ENCODE data around the gene PPM1F. TPM values are rescaled to one million over a fixed set of nuclear protein-coding genes. Genes with fewer than 3 reads are reported as not detected.
A peak's percentile ranks its signal among the peaks of the same experiment; 100 is the strongest.

Gene PPM1F
- total RNA-seq, 2 experiments from 2014 or later, result 18.2 to 18.8 TPM

DNA sequence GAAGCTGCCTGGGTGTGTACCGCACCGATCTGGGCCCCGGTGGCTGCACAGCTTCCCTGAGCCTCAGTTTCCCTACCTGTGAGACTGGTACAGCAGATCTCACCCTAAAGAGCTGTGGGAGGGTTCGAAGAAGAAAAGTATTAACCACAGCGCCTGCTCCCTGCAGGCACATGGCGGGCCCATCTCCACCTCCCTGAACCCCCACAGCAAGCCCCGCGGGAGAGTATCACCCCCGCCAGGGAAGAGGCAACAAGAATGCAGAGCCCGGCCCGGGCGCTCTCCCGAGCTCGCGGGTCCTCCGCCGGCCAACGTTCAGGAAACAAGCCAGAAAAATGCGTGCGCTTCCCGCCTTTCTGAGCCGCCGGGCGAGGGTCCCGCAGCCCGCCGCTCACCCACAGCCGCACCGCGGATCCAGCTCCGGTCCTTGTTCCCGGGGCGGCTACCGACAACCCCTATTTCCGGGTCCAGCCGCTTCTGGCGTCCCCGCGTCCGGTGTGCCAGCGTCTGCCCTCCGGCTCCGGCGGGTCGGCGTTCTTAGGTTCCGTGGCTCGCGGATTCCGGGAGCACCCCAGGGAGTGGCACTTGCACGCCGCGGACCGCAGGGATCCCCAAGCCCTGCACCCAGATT, 29.8 kb upstream of the PPM1F start, which contains the start of gene TOP3B:
Gene TOP3B, minus strand, starts transcription at position 450 of the 628 bp plus-strand sequence. CDS start 7,078 bp downstream, outside the sequence.
- H3K9me3 Mint-ChIP-seq, result no peaks in the 10 kb centered on the region
- CTCF ChIA-PET, result interaction anchor here (1.0 to 2.7 kb wide), 4 partner anchors 9 to 30 kb away, joined by 4 to 27 read pairs (median 9); partner anchors contain the start of gene PPM1F
- POLR2A ChIA-PET, result interaction anchor here (0.7 to 2.7 kb wide), 4 partner anchors 10 to 116 kb away, joined by 3 to 14 read pairs (median 4); no protein-coding TSS in a partner anchor
- H3K36me3 Mint-ChIP-seq (ENCODE audit: low read depth), result peaks cover 2% of the 10 kb centered on the region
- peak; percentile 86 for DNase-seq
- peak; percentile 97 for ATAC-seq
- H3K27me3 Mint-ChIP-seq, result no peaks in the 10 kb centered on the region
- peak within 1 kb of the TSS; percentile 83 for H3K27ac Mint-ChIP-seq
- intact Hi-C loops (cut with micrococcal nuclease), result no loop called here
- TF ChIP-seq, protein P1, sequence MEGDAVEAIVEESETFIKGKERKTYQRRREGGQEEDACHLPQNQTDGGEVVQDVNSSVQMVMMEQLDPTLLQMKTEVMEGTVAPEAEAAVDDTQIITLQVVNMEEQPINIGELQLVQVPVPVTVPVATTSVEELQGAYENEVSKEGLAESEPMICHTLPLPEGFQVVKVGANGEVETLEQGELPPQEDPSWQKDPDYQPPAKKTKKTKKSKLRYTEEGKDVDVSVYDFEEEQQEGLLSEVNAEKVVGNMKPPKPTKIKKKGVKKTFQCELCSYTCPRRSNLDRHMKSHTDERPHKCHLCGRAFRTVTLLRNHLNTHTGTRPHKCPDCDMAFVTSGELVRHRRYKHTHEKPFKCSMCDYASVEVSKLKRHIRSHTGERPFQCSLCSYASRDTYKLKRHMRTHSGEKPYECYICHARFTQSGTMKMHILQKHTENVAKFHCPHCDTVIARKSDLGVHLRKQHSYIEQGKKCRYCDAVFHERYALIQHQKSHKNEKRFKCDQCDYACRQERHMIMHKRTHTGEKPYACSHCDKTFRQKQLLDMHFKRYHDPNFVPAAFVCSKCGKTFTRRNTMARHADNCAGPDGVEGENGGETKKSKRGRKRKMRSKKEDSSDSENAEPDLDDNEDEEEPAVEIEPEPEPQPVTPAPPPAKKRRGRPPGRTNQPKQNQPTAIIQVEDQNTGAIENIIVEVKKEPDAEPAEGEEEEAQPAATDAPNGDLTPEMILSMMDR (IDR thresholded peaks at IDR 0.05), result no peak
- peaks cover 35% of the 10 kb centered on the region for H3K4me1 Mint-ChIP-seq (ENCODE audit: low read depth)
- H3K4me3 Mint-ChIP-seq, result peak within 1 kb of the TSS; percentile 88

DNA sequence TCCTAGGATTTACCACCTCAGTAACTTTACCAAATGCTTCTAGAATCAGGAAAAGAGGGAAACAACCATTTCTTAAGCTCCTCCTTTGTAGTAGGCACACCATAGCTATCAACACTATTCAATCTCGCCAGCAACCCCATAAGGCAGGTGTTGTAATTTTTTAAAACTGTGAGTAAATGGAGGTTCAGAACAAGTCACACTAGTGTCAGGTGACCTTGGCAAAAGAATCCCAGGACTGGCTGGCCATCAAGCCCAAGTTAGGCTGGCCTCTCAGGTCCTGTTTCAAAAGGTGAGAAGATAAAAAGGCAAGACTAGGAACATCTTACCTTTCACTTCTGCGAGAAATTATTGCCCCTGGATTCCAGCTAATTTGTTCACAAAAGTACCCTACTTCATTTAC, 29.2 kb upstream of the PPM1F start:
- CTCF ChIA-PET, result interaction anchor here (1.0 to 2.7 kb wide), 4 partner anchors 10 to 29 kb away, joined by 4 to 27 read pairs (median 9); partner anchors contain the start of gene PPM1F
- POLR2A ChIA-PET, result interaction anchor here (0.7 to 2.7 kb wide), 4 partner anchors 10 to 115 kb away, joined by 3 to 14 read pairs (median 4); no protein-coding TSS in a partner anchor
- DNase-seq, result no peak
- Mint-ChIP-seq H3K4me3 (peak overlapping the region; percentile 88), H3K4me1 (ENCODE audit: low read depth) (peaks cover 35% of the 10 kb centered on the region), H3K27ac (peak overlapping the region; percentile 83), H3K9me3 (no peaks in the 10 kb centered on the region), H3K36me3 (ENCODE audit: low read depth) (peaks cover 2% of the 10 kb centered on the region), H3K27me3 (no peaks in the 10 kb centered on the region)
- no peak for ATAC-seq
- intact Hi-C loops (cut with micrococcal nuclease), result no loop called here
- TF ChIP-seq, protein P1 (IDR thresholded peaks at IDR 0.05), result no peak

DNA sequence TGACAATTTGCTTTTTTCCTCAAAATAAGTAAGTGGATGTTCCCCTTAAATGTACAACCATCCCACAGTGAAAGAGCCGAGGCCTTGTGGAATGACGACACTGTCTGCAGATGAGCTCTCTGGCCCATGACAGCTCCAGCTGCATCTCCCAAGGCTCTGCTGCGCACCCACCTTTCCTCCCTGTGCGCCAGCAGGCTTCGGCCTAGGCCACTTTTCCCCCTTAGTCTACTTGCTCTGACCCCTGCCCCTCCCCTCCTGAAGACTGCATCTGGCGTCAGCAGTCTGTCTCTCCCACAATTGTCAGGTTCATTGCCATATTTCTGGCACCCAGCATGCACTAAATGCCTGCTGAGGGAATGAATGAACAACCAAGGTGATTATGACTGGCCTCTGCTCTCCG, 27.9 kb upstream of the PPM1F start:
- ChIA-PET POLR2A (interaction anchor here (2.7 kb wide), 1 partner anchor 8 kb away, joined by 14 read pairs; no protein-coding TSS in a partner anchor), CTCF (interaction anchor here (1.0 kb wide), 1 partner anchor 8 kb away, joined by 4 read pairs; no protein-coding TSS in a partner anchor)
- no peak overlapping the region for H3K27ac Mint-ChIP-seq
- DNase-seq (no peak), ATAC-seq (no peak)
- intact Hi-C loops (cut with micrococcal nuclease), result no loop called here
- H3K4me1 Mint-ChIP-seq (ENCODE audit: low read depth), result peaks cover 35% of the 10 kb centered on the region
- TF ChIP-seq, protein P1 (IDR thresholded peaks at IDR 0.05), result no peak
- H3K9me3 Mint-ChIP-seq, result no peaks in the 10 kb centered on the region
- no peaks in the 10 kb centered on the region for H3K27me3 Mint-ChIP-seq
- H3K36me3 Mint-ChIP-seq (ENCODE audit: low read depth), result peaks cover 2% of the 10 kb centered on the region
- peak overlapping the region; percentile 17 for H3K4me3 Mint-ChIP-seq

DNA sequence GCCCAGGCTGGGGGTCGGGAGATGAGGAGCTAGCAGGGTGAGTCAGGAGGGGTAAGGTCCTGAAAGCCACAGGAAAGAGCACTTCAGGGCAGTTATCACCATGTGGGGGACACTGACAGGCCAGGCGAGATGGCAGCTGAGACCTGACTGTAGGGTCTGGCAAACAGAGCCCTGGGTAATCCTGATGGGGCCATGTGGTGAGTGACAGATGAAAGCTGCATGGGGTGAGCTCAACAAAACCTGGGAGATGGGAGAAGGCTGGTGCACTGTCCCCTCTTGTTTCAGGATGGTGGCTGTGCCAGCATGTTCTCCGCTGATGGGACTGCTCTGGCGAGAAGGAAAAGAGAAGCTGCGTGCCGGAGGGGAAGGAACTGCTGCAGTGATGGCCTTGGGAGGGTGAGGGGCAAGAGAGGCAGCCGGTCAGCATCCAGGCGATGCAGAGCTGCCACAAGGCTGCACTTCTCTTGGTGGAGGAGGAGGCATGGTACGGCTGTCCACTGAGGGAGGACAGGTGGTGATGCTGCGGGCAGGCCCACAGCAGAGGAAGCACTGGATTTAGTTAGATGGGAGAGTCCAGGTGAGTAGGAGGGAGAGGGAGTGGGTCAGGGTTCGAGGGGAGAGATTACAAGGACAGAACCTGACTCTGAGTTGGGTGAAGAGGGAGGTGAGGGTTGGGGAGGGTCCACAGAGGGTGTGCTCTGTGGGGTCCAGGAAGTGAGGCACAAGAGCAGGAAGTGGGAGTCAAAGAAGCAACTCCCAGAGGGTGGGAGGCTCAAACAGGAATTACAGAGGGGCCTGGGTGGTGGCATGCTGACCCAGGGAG, 26.1 kb upstream of the PPM1F start:
- Mint-ChIP-seq H3K36me3 (ENCODE audit: low read depth) (peaks cover 8% of the 10 kb centered on the region), H3K9me3 (no peaks in the 10 kb centered on the region), H3K27me3 (no peaks in the 10 kb centered on the region), H3K4me1 (ENCODE audit: low read depth) (peaks cover 35% of the 10 kb centered on the region), H3K27ac (peak overlapping the region; percentile 55), H3K4me3 (no peak overlapping the region)
- no peak for DNase-seq
- ATAC-seq, result no peak
- TF ChIP-seq, protein P1 (IDR thresholded peaks at IDR 0.05), result no peak
- ChIA-PET CTCF (interaction anchor here (1.5 kb wide), 1 partner anchor 41 kb away, joined by 4 read pairs; no protein-coding TSS in a partner anchor), POLR2A (no interaction called here)
- intact Hi-C loops (cut with micrococcal nuclease), result no loop called here

All from activated CD8-positive, alpha-beta T cell treated with anti-CD3 and anti-CD28 coated beads for 36 hours (primary cell).